Lower lobe of right lung (tissue), 2 donors: ENCODE results near the gene HMX1. TPM values are rescaled to one million over a fixed set of nuclear protein-coding genes. Genes with fewer than 3 reads are reported as not detected.

Source experiments
- ATAC-seq, 2 donors: fragments of 200-7000 bp; cut with Tn5 transposase; one replicate each; pipeline ENCODE4 v1.9.1; 2020 to 2022; ENCODE audit warnings: mild to moderate bottlenecking in 2 of 2, moderate library complexity in 2 of 2
- DNase-seq: peaks from one replicate; pipeline ENCODE4 v3.0.0-alpha.2; 2020
- H3K27ac ChIP-seq: fragments of 200-600 bp; one replicate; pipeline ENCODE4 v1.8.0; 2022
- H3K27me3 ChIP-seq: fragments of 200-600 bp; one replicate; pipeline ENCODE4 v1.8.0; 2022; ENCODE audit warnings: low read depth
- H3K36me3 ChIP-seq: fragments of 200-600 bp; one replicate; pipeline ENCODE4 v1.8.0; 2022; ENCODE audit warnings: mild to moderate bottlenecking
- H3K4me1 ChIP-seq: fragments of 200-600 bp; one replicate; pipeline ENCODE4 v1.8.0; 2022
- H3K4me3 ChIP-seq: fragments of 200-600 bp; one replicate; pipeline ENCODE4 v1.8.0; 2022; ENCODE audit warnings: mild to moderate bottlenecking
- H3K9me3 ChIP-seq: fragments of 200-600 bp; one replicate; pipeline ENCODE4 v1.8.0; 2022
- intact Hi-C: fragments of 100-400 bp; cut with DNase I; formaldehyde crosslinking; loops from one replicate; pipeline ENCODE4 v1.11.0; 2022
- total RNA-seq: library from RNA; stranded (reverse); fragmentation: NEBNext Ultra II Directional; extraction: Animal tissue kit (Norgen Biotek cat#: 25700); gene quantifications from one replicate; pipeline ENCODE4 v1.2.1, GENCODE V29; 2021
- TF ChIP-seq, protein P1 (sequence below): fragments of 200-600 bp; IDR thresholded peaks from one replicate; pipeline ENCODE4 v1.8.0; 2022; ENCODE audit warnings: antibody characterized with exemption, mild to moderate bottlenecking
- donor health status: DM: no; HTN: yes; CAD: no; lungs with severe emphysema.

Gene HMX1
- total RNA-seq, 1 donor from 2014 or later, result not detected

DNA sequence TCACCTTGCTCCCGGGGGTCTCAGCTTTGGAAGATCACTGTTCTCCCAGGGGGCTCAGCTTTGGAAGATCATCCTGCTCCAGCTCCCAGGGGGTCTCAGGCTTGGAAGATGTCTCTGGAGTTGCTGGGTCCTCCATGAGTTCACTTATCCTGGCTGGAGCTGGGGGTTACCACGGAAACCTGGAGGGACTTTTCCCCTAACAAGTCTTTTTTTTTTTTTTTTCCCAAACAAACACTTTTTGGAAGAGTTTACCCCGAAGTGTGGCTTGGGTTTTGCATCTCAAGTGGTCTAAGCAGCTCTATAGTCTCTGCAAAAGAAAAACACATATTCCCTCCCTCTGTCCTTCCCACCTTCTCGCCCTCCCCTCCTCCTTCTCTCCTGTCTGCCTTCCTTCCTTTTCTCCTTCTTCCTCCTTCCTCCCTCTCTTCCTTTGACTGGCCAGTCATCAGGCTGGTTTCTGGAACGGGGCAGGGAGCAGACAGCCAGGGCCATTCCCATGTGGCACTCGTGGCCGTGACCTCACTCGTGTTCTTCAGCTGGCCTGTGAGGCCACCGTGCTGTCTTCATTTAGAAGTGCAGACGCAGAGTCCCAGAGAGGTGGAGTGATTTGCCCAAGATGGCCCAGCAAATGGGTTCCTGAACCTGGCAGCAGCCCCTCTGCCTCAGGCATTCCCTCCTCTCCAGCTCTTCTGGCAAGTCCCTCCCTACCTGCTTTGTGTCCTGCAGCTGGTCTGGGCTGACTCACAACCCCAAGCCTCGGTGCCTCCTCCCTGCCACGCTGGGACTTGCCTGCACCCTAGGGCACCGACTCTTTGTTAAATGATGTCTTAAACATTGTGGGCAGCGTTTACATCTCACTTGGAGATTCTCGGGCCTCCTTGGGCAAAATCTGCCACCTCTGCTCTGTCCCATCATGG lies 25.9 kb upstream of the HMX1 start:
- intact Hi-C loops, result no loop called here
- H3K27ac ChIP-seq, result no peak overlapping the region
- peaks cover 40% of the 10 kb centered on the region for H3K27me3 ChIP-seq
- TF ChIP-seq, protein P1, sequence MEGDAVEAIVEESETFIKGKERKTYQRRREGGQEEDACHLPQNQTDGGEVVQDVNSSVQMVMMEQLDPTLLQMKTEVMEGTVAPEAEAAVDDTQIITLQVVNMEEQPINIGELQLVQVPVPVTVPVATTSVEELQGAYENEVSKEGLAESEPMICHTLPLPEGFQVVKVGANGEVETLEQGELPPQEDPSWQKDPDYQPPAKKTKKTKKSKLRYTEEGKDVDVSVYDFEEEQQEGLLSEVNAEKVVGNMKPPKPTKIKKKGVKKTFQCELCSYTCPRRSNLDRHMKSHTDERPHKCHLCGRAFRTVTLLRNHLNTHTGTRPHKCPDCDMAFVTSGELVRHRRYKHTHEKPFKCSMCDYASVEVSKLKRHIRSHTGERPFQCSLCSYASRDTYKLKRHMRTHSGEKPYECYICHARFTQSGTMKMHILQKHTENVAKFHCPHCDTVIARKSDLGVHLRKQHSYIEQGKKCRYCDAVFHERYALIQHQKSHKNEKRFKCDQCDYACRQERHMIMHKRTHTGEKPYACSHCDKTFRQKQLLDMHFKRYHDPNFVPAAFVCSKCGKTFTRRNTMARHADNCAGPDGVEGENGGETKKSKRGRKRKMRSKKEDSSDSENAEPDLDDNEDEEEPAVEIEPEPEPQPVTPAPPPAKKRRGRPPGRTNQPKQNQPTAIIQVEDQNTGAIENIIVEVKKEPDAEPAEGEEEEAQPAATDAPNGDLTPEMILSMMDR, result no peak
- no peaks in the 10 kb centered on the region for H3K36me3 ChIP-seq
- H3K9me3 ChIP-seq, result peaks cover 15% of the 10 kb centered on the region
- no peaks in the 10 kb centered on the region for H3K4me1 ChIP-seq
- no peak for DNase-seq
- H3K4me3 ChIP-seq, result no peak overlapping the region
- ATAC-seq, result no peak

GRCh38 chr4:8896506-8896905 lies 24.9 kb upstream of the HMX1 start:
- no peak overlapping the region for H3K4me3 ChIP-seq
- TF ChIP-seq, protein P1, result no peak
- no peak overlapping the region for H3K27ac ChIP-seq
- intact Hi-C loops, result no loop called here
- H3K9me3 ChIP-seq, result peaks cover 10% of the 10 kb centered on the region
- DNase-seq (no peak), ATAC-seq (no peak)
- H3K4me1 ChIP-seq, result no peaks in the 10 kb centered on the region
- no peaks in the 10 kb centered on the region for H3K36me3 ChIP-seq
- peaks cover 47% of the 10 kb centered on the region for H3K27me3 ChIP-seq

DNA sequence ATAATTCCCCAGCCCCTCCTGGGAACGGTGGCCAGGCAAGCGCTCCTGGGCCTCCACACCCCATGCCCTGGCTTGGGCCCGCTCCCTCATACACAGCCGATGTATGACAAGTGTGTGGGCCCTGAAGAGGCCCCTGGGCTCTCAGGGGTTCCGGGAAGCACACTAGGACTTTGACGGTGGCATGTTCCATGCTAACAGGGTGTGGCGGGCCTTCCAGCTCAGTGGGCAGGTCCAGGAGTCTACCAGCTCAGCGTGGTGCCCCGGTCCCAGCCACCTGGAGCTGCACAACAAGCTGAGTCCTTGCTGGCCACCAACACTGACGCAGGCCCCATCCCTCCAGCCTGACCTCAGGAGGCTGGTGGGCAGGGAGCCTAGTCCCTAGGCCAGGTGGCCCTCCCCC lies 24.4 kb upstream of the HMX1 start:
- TF ChIP-seq, protein P1, result no peak
- Histone ChIP-seq H3K9me3 (peaks cover 5% of the 10 kb centered on the region), H3K27me3 (peaks cover 52% of the 10 kb centered on the region), H3K4me3 (no peak overlapping the region), H3K36me3 (no peaks in the 10 kb centered on the region), H3K4me1 (no peaks in the 10 kb centered on the region), H3K27ac (no peak overlapping the region)
- DNase-seq (no peak), ATAC-seq (no peak)
- intact Hi-C loops, result no loop called here

DNA sequence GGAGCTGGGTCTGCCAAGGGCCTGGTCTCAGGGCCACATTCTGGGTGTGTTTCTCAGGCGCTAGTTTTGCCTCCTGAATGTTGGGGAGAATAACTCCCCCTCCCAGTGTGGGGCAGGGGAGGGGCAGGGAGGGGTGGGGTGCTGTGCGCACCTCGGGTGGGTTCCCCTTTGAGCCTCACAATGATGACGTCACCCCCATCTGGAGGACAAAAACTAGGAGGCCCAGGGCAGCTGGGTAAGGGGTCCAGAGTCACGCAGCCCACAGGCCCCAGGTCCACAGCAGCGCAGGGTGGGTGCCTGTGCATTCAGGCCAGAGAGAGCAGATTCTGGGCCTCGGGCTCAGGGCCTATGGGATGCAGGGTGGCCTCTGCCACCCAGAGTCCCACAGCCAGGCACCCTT lies 23.7 kb upstream of the HMX1 start:
- ATAC-seq, result no peak
- peaks cover 59% of the 10 kb centered on the region for H3K27me3 ChIP-seq
- DNase-seq, result no peak

GRCh38 chr4:8894424-8894816 lies 22.8 kb upstream of the HMX1 start:
- Histone ChIP-seq H3K4me3 (no peak overlapping the region), H3K27me3 (peaks cover 68% of the 10 kb centered on the region), H3K9me3 (no peaks in the 10 kb centered on the region), H3K27ac (no peak overlapping the region), H3K4me1 (no peaks in the 10 kb centered on the region), H3K36me3 (no peaks in the 10 kb centered on the region)
- ATAC-seq, result no peak
- intact Hi-C loops, result no loop called here
- TF ChIP-seq, protein P1, result no peak
- DNase-seq, result no peak

More for the DNA sequence above, 23.7 kb upstream of the HMX1 start:
- Histone ChIP-seq H3K4me3 (no peak overlapping the region), H3K4me1 (no peaks in the 10 kb centered on the region), H3K36me3 (no peaks in the 10 kb centered on the region), H3K27ac (no peak overlapping the region), H3K9me3 (no peaks in the 10 kb centered on the region)
- TF ChIP-seq, protein P1, result no peak
- intact Hi-C loops, result no loop called here
